Omental fat pad (tissue), 4 donors: ENCODE results near the gene DSCAM. TPM values are rescaled to one million over a fixed set of nuclear protein-coding genes. Genes with fewer than 3 reads are reported as not detected.

Experiments
- ATAC-seq: fragments of 150-250 bp; one replicate; pipeline ENCODE4 v1.9.1; 2016; ENCODE audit warnings: mild to moderate bottlenecking, moderate library complexity; ENCODE audit not compliant: low FRiP score
- DNase-seq: peaks from one replicate; pipeline ENCODE4 v3.0.0-alpha.2; 2019; ENCODE audit warnings: low spot score
- CTCF ChIP-seq, 3 donors: fragments of 450-650 bp; IDR thresholded peaks; one replicate each; pipeline ENCODE4 v1.5.1; 2016 to 2017; ENCODE audit warnings: antibody characterized with exemption in 3 of 3, mild to moderate bottlenecking in 3 of 3, moderate library complexity in 2 of 3
- total RNA-seq, 4 donors: library from RNA; depleted of rRNA; stranded (reverse); fragments of >200 nt; gene quantifications; one replicate each; pipeline ENCODE4 v1.1.0, GENCODE V29; 2016

The DSCAM gene
- total RNA-seq, 4 donors from 2014 or later, result 0.16 TPM; not detected in 3

DNA sequence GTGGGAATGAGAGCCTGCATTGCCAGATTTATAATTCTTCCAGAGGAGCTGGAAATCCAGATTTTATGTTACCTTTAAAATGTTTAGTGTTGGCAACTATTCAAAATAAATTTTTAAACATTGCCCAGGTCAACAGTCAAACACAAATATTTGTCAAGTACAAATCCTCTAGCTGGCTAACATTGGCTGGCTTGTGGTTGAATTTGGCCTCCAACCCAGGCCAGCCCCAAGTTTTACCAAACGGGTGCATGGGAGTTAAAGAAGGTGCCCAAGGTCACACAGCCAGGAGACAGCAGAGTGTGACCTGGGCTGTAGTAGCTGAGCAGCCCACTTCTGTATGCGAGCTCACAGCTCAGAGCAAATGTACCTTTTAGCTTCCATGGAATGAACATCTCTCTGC is 240.6 kb downstream of the DSCAM start:
- no peak for DNase-seq
- ATAC-seq, result no peak
- no peak for TF ChIP-seq CTCF (IDR thresholded peaks at IDR 0.05)

GRCh38 chr21:40605094-40605493 is 241.9 kb downstream of the DSCAM start:
- ATAC-seq (no peak), DNase-seq (no peak)
- TF ChIP-seq CTCF (IDR thresholded peaks at IDR 0.05), result no peak

GRCh38 chr21:40603774-40604173 is 243.2 kb downstream of the DSCAM start:
- no peak for TF ChIP-seq CTCF (IDR thresholded peaks at IDR 0.05)
- ATAC-seq, result no peak
- no peak for DNase-seq

- no peak for DNase-seq
- ATAC-seq, result no peak
- TF ChIP-seq CTCF (IDR thresholded peaks at IDR 0.05), result no peak
Observed at GRCh38 chr21:40602080-40602479, 244.9 kb downstream of the DSCAM start.

DNA sequence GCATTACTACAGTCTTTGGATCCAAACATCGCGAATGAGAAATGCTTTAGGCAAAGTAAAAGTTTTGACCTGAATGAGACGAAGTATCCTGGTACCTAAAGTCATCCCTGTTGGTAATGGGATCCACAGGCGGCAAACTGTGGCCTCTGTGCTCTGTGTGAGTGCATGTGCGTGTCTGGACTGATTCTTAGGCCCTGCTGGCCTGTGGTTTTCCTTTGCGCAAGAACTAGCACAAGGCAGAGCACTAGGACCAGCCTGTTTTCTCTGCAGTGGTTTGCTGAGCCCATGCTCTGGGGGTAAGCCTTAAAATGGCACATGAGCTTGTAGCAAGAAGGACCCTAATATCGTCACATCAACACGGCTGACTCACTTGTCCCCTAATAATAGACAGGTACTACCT is 251.2 kb downstream of the DSCAM start:
- ATAC-seq (no peak), DNase-seq (no peak)
- no peak for TF ChIP-seq CTCF (IDR thresholded peaks at IDR 0.05)

GRCh38 chr21:40587736-40588346 is 259.1 kb downstream of the DSCAM start:
- DNase-seq (no peak), ATAC-seq (no peak)

More at GRCh38 chr21:40587736-40588346, 259.1 kb downstream of the DSCAM start:
- no peak for TF ChIP-seq CTCF (IDR thresholded peaks at IDR 0.05)
